H1 (cell line): ENCODE data around the gene IQCK. TPM values are rescaled to one million over a fixed set of nuclear protein-coding genes. Genes with fewer than 3 reads are reported as not detected.

ENCODE experiments used
- CTCF ChIA-PET: fragments of 300-600 bp; sonication (Branson Sonifier 250); formaldehyde crosslinking; loops from one replicate; lab custom pipeline; 2021; ENCODE audit not compliant: partially characterized antibody; lab: Charles Lee
- POLR2A ChIA-PET: fragments of 300-600 bp; sonication (Branson Sonifier 250); formaldehyde crosslinking; loops from one replicate; lab custom pipeline; 2021; ENCODE audit warnings: inconsistent platforms; ENCODE audit not compliant: partially characterized antibody; lab: Charles Lee
- DNase-seq, 2 experiments: peaks; one replicate each; pipeline versions ENCODE4 v3.0.0 to v3.0.0-alpha.2; 2010 to 2022; ENCODE audit warnings: low spot score in 2 of 2, low read depth in 1 of 2, mixed read lengths in 1 of 2
- FAIRE-seq: peaks from 2 replicates; lab custom pipeline; 2011; peaks lifted over from hg19 to GRCh38; lab: Jason Lieb, UNC
- H2AFZ ChIP-seq: 2 replicates; pipeline ENCODE4 v1.8.1; 2012; ENCODE audit warnings: low read length, inconsistent platforms
- H2AK5ac ChIP-seq: 2 replicates; pipeline ENCODE4 v1.6.1; 2013; ENCODE audit warnings: low read depth, low read length
- H2BK120ac ChIP-seq: replicated peaks from 2 replicates; pipeline ENCODE3; 2013; ENCODE audit warnings: low read depth, low read length, inconsistent platforms
- H2BK12ac ChIP-seq: 2 replicates; pipeline ENCODE4 v1.6.1; 2013; ENCODE audit warnings: low read depth, low read length
- H2BK15ac ChIP-seq: 2 replicates; pipeline ENCODE4 v1.6.1; 2013; ENCODE audit warnings: low read length
- H2BK20ac ChIP-seq: 2 replicates; pipeline ENCODE4 v1.6.1; 2013; ENCODE audit warnings: low read length
- H2BK5ac ChIP-seq: 2 replicates; pipeline ENCODE4 v1.6.1; 2013; ENCODE audit warnings: low read depth, low read length
- H3K14ac ChIP-seq: 2 replicates; pipeline ENCODE4 v1.6.1; 2013; ENCODE audit warnings: inconsistent platforms; ENCODE audit not compliant: insufficient read length
- H3K18ac ChIP-seq: 2 replicates; pipeline ENCODE4 v1.6.1; 2013; ENCODE audit warnings: low read length; ENCODE audit errors: extremely low read depth
- H3K23ac ChIP-seq: 2 replicates; pipeline ENCODE4 v1.6.1; 2013; ENCODE audit warnings: inconsistent platforms; ENCODE audit not compliant: insufficient read length
- H3K23me2 ChIP-seq: 2 replicates; pipeline ENCODE4 v1.6.1; 2013; ENCODE audit warnings: low read depth, low read length
- H3K27ac ChIP-seq: 2 replicates; pipeline ENCODE4 v1.6.1; 2011; ENCODE audit warnings: low read depth, low read length, inconsistent platforms
- H3K27me3 ChIP-seq, 4 experiments: replicated peaks in 1 of 4; 1 replicate in 1 of 4; 2 replicates in 3 of 4; pipeline versions ENCODE4 v1.6.1 to v1.8.1; 2011 to 2013; ENCODE audit warnings: low read length in 3 of 4, mild to moderate bottlenecking in 3 of 4, inconsistent platforms in 2 of 4, mixed read lengths in 2 of 4, moderate library complexity in 1 of 4; ENCODE audit not compliant: control insufficient read depth in 3 of 4, insufficient read depth in 3 of 4; ENCODE audit errors: extremely low read depth in 1 of 4
- H3K36me3 ChIP-seq, 4 experiments: 2 replicates each; pipeline versions ENCODE4 v1.6.1 to v1.8.1; 2011 to 2013; ENCODE audit warnings: mild to moderate bottlenecking in 4 of 4, low read length in 3 of 4, moderate library complexity in 2 of 4, control low read depth in 1 of 4, inconsistent platforms in 1 of 4; ENCODE audit not compliant: insufficient read depth in 4 of 4, control insufficient read depth in 2 of 4
- H3K4ac ChIP-seq: replicated peaks from 2 replicates; pipeline ENCODE3; 2013; ENCODE audit warnings: low read length, low read depth, mixed read lengths, inconsistent platforms; ENCODE audit not compliant: insufficient read length
- H3K4me1 ChIP-seq, 4 experiments: replicated peaks in 1 of 4; 1 replicate in 1 of 4; 2 replicates in 3 of 4; pipeline versions ENCODE4 v1.6.1 to v1.8.1; 2011 to 2013; ENCODE audit warnings: low read length in 3 of 4, inconsistent platforms in 2 of 4, mixed read lengths in 1 of 4; ENCODE audit not compliant: insufficient read depth in 4 of 4, control insufficient read depth in 3 of 4
- H3K4me2 ChIP-seq, 2 experiments: 2 replicates each; pipeline versions ENCODE4 v1.6.1 to v1.8.1; 2011 to 2013; ENCODE audit warnings: low read depth in 2 of 2, low read length in 2 of 2, control low read depth in 1 of 2, inconsistent platforms in 1 of 2, mild to moderate bottlenecking in 1 of 2; ENCODE audit not compliant: insufficient read depth in 1 of 2
- H3K4me3 ChIP-seq, 4 experiments: fragments of 200-600, 300-600 bp in 1 of 4; sonication (generic), shearing (Covaris generic), sonication (Bioruptor Twin) in 1 of 4; 2 replicates each; pipeline versions ENCODE4 v1.5.1 to v1.8.1; 2011 to 2016; ENCODE audit warnings: low read length in 4 of 4, low read depth in 3 of 4, control low read depth in 2 of 4, inconsistent platforms in 2 of 4, mild to moderate bottlenecking in 2 of 4, mixed read lengths in 1 of 4, moderate library complexity in 1 of 4; ENCODE audit not compliant: insufficient read depth in 2 of 4; ENCODE audit errors: extremely low read depth in 1 of 4
- H3K56ac ChIP-seq: replicated peaks from 2 replicates; pipeline ENCODE3; 2013; ENCODE audit warnings: low read depth, mild to moderate bottlenecking, mixed read lengths, low read length, inconsistent platforms; ENCODE audit not compliant: insufficient read length
- H3K79me1 ChIP-seq: 2 replicates; pipeline ENCODE4 v1.6.1; 2013; ENCODE audit warnings: low read depth, low read length, control low read depth
- H3K79me2 ChIP-seq, 2 experiments: 2 replicates each; pipeline versions ENCODE4 v1.6.1 to v1.8.1; 2012 to 2013; ENCODE audit warnings: low read length in 2 of 2, mild to moderate bottlenecking in 2 of 2, inconsistent platforms in 1 of 2; ENCODE audit not compliant: insufficient read depth in 2 of 2, control insufficient read depth in 1 of 2
- H3K9ac ChIP-seq, 4 experiments: replicated peaks in 1 of 4; 1 replicate in 1 of 4; 2 replicates in 3 of 4; pipeline versions ENCODE4 v1.6.1 to v1.8.1; 2011 to 2013; ENCODE audit warnings: low read depth in 3 of 4, low read length in 3 of 4, control low read depth in 2 of 4, mild to moderate bottlenecking in 2 of 4, moderate library complexity in 2 of 4, inconsistent platforms in 1 of 4; ENCODE audit errors: extremely low read depth in 1 of 4
- H3K9me3 ChIP-seq, 2 experiments: 2 replicates each; pipeline versions ENCODE4 v1.6.1 to v1.8.1; 2012 to 2013; ENCODE audit warnings: mild to moderate bottlenecking in 2 of 2, moderate library complexity in 2 of 2, control low read depth in 1 of 2, inconsistent platforms in 1 of 2, low read depth in 1 of 2, low read length in 1 of 2, mixed read lengths in 1 of 2; ENCODE audit not compliant: insufficient read depth in 2 of 2
- H4K20me1 ChIP-seq, 2 experiments: replicated peaks in 1 of 2; 2 replicates each; pipeline versions ENCODE3 to v1.8.1; 2011 to 2013; ENCODE audit warnings: inconsistent platforms in 2 of 2, low read length in 2 of 2, mild to moderate bottlenecking in 1 of 2; ENCODE audit not compliant: insufficient read depth in 2 of 2, control insufficient read depth in 1 of 2
- H4K5ac ChIP-seq: 2 replicates; pipeline ENCODE4 v1.6.1; 2013; ENCODE audit warnings: low read length, low read depth, mixed read lengths, inconsistent platforms; ENCODE audit not compliant: insufficient read length
- H4K8ac ChIP-seq: 2 replicates; pipeline ENCODE4 v1.8.0; 2013; ENCODE audit warnings: mild to moderate bottlenecking, moderate library complexity, low read length, inconsistent platforms; ENCODE audit not compliant: insufficient read depth; ENCODE audit errors: extremely low read depth
- H4K91ac ChIP-seq: replicated peaks from 2 replicates; pipeline ENCODE3; 2013; ENCODE audit warnings: low read length, mixed read lengths, inconsistent platforms; ENCODE audit not compliant: insufficient read length
- BACH1 ChIP-seq: IDR thresholded peaks from 2 replicates; pipeline ENCODE4 v1.6.1; 2012; ENCODE audit warnings: low read length, improper control_type of control experiment
- BCL11A ChIP-seq, 2 experiments: IDR thresholded peaks; one replicate each; pipeline ENCODE4 v1.6.1; 2011; ENCODE audit warnings: low read depth in 2 of 2, low read length in 2 of 2, mild to moderate bottlenecking in 2 of 2
- CBX5 ChIP-seq: fragments of 300-800, 300-1000 bp; sonication (generic); IDR thresholded peaks from 2 replicates; pipeline ENCODE4 v1.7.1; 2016; ENCODE audit warnings: antibody characterized with exemption, low read length, low read depth
- FOSL1 ChIP-seq: IDR thresholded peaks from 2 replicates; pipeline ENCODE4 v1.6.1; 2011; ENCODE audit warnings: mild to moderate bottlenecking, low read depth, low read length, moderate library complexity; ENCODE audit not compliant: insufficient read depth
- KDM4A ChIP-seq: IDR thresholded peaks from one replicate; pipeline ENCODE4 v1.7.1; 2012; ENCODE audit warnings: low read depth, mild to moderate bottlenecking, moderate library complexity, low read length, inconsistent platforms; ENCODE audit not compliant: severe bottlenecking
- NANOG ChIP-seq: IDR thresholded peaks from 2 replicates; pipeline ENCODE4 v1.6.1; 2011; ENCODE audit warnings: low read length, low read depth, mild to moderate bottlenecking, inconsistent platforms; ENCODE audit not compliant: insufficient read depth, poor library complexity, severe bottlenecking
- RXRA ChIP-seq: IDR thresholded peaks from 2 replicates; pipeline ENCODE4 v1.6.1; 2011; ENCODE audit warnings: low read depth, mild to moderate bottlenecking, low read length, moderate library complexity; ENCODE audit not compliant: insufficient read depth
- SIRT6 ChIP-seq: IDR thresholded peaks from one replicate; pipeline ENCODE4 v1.7.1; 2012; ENCODE audit warnings: low read length, inconsistent platforms
- SIX5 ChIP-seq: IDR thresholded peaks from 2 replicates; pipeline ENCODE4 v1.6.1; 2011; ENCODE audit warnings: mild to moderate bottlenecking, low read depth, low read length
- SRF ChIP-seq: IDR thresholded peaks from 2 replicates; pipeline ENCODE4 v1.6.1; 2011; ENCODE audit warnings: mild to moderate bottlenecking, low read depth, low read length, moderate library complexity
- SUZ12 ChIP-seq: fragments of 200-600 bp; sonication (generic); IDR thresholded peaks from 2 replicates; pipeline ENCODE4 v1.6.1; 2012; ENCODE audit warnings: mild to moderate bottlenecking, inconsistent platforms, low read length, moderate library complexity, mixed read lengths
- TAF1 ChIP-seq: IDR thresholded peaks from 2 replicates; pipeline ENCODE4 v1.6.1; 2011; ENCODE audit warnings: mild to moderate bottlenecking, low read depth, low read length
- TBP ChIP-seq: IDR thresholded peaks from 2 replicates; pipeline ENCODE4 v1.6.1; 2011; ENCODE audit warnings: low read depth, low read length, improper control_type of control experiment
- USF2 ChIP-seq: IDR thresholded peaks from 2 replicates; pipeline ENCODE4 v1.6.1; 2011; ENCODE audit warnings: low read length, improper control_type of control experiment
- WGBS, 2 experiments: shearing (Covaris generic) in 1 of 2; methylation state at CpG; one replicate each; pipeline versions ENCODE4 v1.1.6 to v1.1.7; 2013 to 2015; ENCODE audit warnings: low lambda C conversion rate in 2 of 2, mixed read lengths in 2 of 2, inconsistent platforms in 1 of 2, low coverage in 1 of 2, missing lambda C conversion rate in 1 of 2; ENCODE audit not compliant: insufficient replicate concordance in 2 of 2, insufficient coverage in 1 of 2, insufficient read length in 1 of 2; ENCODE audit errors: extremely low coverage in 1 of 2, missing lambda C conversion rate in 1 of 2; 5-methylcytosine and 5-hydroxymethylcytosine counted together
- polyA plus RNA-seq, 7 experiments: library from polyadenylated mRNA; depleted of rRNA in 3 of 7; stranded (reverse) in 5 of 7; unstranded in 2 of 7; fragments of >200 nt in 5 of 7; fragments of 200-250 nt in 2 of 7; gene quantifications; 1 replicate in 5 of 7; 2 replicates in 1 of 7; 4 replicates in 1 of 7; pipeline versions ENCODE4 v1.2.1 to v1.2.3, GENCODE V29; 2011 to 2013; ENCODE audit warnings: missing spikeins in 2 of 7, mixed read lengths in 2 of 7
- total RNA-seq: library from RNA; stranded (reverse); fragmentation: NEBNext Ultra II Directional; extraction: Animal tissue kit (Norgen Biotek cat#: 25700); gene quantifications from 2 replicates; pipeline ENCODE4 v1.2.1, GENCODE V29; 2021

IQCK gene
- total and polyA plus RNA-seq, 2 of the 8 experiments (the other 6 are each of a cell fraction or from before 2014, with no cell fraction given) = 6.2 to 9.3 TPM

DNA sequence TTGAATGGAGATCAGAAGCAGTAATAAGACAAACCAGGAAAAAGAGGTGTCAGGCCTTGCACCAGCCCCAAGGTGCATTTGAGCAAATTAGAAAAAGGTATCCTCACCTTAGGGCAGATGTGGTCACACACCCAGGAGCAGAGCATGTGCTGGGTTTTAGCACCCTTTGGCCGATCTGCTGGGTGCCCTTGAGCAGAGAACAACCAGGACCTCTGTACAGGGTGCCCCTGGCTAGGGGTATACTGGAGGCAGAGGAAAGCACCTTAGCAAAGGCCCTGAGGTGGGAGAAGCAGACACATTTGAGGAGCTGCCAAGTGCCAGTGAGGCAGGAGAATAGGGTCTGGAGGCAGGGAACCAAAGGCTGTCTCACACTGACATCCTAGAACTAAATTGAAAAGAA lies 67.0 kb downstream of the IQCK start:
- Histone ChIP-seq H3K79me1 (no peaks in the 10 kb centered on the region), H3K27me3 (no peaks in the 10 kb centered on the region), H3K14ac (no peak overlapping the region), H4K20me1 (no peaks in the 10 kb centered on the region), H4K8ac (peak overlapping the region; percentile 11; the same call in 1 of the 2 replicates), H2AK5ac (no peak overlapping the region), H2BK15ac (no peak overlapping the region; the same call in 1 of the 2 replicates), H2BK5ac (no peak overlapping the region), H3K23me2 (no peaks in the 10 kb centered on the region), H3K27ac (no peak overlapping the region), H3K56ac (no peak overlapping the region), H3K4me1 (no peaks in the 10 kb centered on the region), H4K91ac (no peak overlapping the region), H3K79me2 (no peaks in the 10 kb centered on the region), H3K9ac (no peak overlapping the region), H3K23ac (no peak overlapping the region), H3K9me3 (no peaks in the 10 kb centered on the region), H3K36me3 (no peaks in the 10 kb centered on the region), H2BK12ac (no peak overlapping the region), H3K4me2 (no peak overlapping the region), H2BK120ac (no peak overlapping the region), H3K18ac (no peak overlapping the region; the same call in 1 of the 2 replicates), H4K5ac (no peak overlapping the region), H2BK20ac (no peak overlapping the region), H3K4me3 (no peak overlapping the region), H3K4ac (no peak overlapping the region), H2AFZ (no peak overlapping the region)
- ChIA-PET CTCF (interaction anchor here (0.5 kb wide), 1 partner anchor 39 kb away, joined by 4 read pairs; no protein-coding TSS in a partner anchor), POLR2A (interaction anchor here (1.0 kb wide), 1 partner anchor 67 kb away, joined by 3 read pairs; the partner anchor contains the start of genes IQCK and KNOP1)
- 86% methylated on average over 1 of the region's 1 CpG; no CpG with 5 or more reads in 1 of the 2 experiments for WGBS, 2 experiments
- no peak for FAIRE-seq
- no peak for DNase-seq
- TF ChIP-seq USF2 = no peak
- no peak for TF ChIP-seq SRF
- no peak for TF ChIP-seq SUZ12
- no peak for TF ChIP-seq FOSL1
- TF ChIP-seq KDM4A = no peak
- no peak for TF ChIP-seq BCL11A (IDR thresholded peaks at IDR 0.05; ENCODE audit: low read depth in 2 of 2, low read length in 2 of 2)
- no peak for TF ChIP-seq TAF1
- no peak for TF ChIP-seq TBP
- TF ChIP-seq SIX5 = no peak
- TF ChIP-seq SIRT6 = no peak
- TF ChIP-seq CBX5 = no peak
- TF ChIP-seq BACH1 = no peak
- TF ChIP-seq NANOG = no peak
- no peak for TF ChIP-seq RXRA
